HG02852 (cell line): ENCODE results near the gene AHSA1.

ENCODE experiments used
- ATAC-seq: cut with Tn5 transposase; IDR thresholded peaks from one replicate; pipeline ENCODE4 v1.9.1; 2021; ENCODE audit warnings: mild to moderate bottlenecking, moderate library complexity; ENCODE audit not compliant: unreplicated experiment

Gene AHSA1

GRCh38 chr14:77470224-77470870, 12.5 kb downstream of the AHSA1 start:
- no peak for ATAC-seq

DNA sequence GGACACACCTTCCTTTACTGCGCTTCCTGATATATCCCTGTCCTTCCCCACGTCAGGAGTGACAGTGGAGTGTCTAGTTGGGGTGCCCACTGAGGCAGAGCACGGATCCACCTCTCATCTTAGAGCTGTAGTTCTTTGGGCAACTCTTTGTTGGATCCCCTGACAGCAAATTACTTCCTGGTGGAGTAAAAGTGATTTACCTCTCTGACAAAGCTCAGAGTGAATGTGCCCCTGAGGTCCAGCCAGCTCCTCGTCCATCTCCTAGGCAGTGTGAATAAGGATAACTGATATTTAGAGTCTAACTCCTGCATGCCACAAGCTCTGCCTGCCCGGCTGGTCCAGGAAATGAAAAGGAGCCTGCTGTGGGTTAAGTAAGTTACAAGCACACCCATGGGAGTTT, 16.0 kb downstream of the AHSA1 start:
- ATAC-seq, result no peak

DNA sequence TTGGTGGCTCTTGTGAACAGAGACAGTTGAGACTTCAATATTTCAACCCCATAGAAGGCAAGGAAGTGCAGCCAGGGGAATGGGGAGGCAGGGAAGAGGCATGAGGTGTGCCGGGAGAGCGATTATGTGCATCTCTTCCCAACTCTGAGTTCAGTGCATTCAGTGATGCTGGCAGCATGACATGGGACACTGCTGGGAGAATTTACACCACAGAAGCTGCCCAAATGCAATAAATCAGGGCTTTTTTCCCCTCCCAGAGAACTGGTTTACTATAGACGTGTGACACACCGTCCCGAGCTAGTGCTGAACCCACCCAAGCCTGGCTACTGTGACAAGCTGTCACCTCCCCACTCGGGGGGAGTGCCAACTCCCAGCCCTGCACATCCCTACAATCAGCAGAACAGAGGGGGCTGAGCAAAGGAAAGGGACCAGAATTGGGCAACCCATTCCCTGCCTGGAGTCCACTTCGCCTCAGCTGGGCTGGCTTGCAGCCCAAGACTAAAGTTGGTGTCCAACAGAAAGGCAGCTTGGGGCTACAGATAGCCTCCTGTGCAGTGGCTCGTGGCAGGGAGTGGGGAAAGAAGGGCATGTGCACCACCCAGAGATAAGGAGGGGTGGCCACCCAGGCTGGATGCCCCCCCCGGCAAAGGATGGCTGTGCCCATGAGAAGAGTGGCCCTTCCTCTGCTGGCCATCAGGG, 16.7 kb downstream of the AHSA1 start:
- no peak for ATAC-seq

DNA sequence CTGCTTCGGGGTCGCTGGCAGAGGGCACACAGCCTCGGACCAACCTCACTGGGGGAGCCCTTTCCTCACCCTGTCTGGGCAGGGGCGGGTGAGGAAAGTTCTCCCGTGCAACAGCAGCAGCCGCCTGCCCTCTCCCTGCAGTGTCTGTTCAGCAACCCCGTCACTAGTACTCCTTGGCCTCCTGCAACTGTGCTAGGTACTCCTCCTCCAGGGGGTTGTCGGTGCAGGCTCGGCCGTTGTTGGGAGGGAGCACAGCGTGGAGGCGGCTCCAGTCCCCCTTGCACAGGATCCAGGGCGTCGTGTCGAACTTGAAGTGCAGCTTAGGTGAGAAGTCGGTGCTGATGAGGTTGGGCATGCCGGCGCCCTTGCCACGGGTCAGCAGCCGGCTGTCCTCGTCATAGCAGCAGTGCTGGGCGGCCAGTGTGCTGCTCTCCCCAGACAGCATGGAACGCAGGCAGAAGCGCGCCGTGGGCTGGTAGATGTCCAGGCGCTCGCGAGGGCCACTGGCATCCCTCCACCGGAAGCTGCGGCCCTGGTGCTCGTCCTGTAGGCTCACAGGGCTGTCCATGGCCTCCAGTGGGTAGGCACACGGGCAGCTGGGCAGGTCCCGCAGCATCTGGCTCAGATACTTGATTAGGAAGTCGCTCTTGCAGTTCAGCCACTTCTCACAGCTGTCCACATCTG, 17.7 kb downstream of the AHSA1 start:
- ATAC-seq, result no peak

DNA sequence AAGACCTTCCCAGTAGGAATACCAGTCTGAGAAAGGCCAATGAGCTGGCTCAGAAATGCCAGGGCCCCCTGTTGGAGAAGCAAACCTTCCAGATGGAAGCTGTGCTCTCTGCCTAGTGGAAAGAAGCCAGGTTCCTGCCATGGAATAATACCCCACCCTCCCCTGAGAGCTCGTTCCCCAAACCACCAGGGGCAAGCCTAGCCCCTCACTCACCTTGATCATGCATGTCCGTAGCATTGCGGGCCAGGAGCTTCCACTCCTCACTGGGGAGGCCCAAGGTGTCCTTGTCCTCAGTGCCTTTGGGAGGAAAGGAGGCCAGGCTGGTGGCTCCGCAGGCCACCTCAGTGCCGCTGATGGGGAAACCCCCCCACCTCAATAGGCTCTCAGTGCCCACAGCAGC, 20.1 kb downstream of the AHSA1 start:
- ATAC-seq, result no peak

DNA sequence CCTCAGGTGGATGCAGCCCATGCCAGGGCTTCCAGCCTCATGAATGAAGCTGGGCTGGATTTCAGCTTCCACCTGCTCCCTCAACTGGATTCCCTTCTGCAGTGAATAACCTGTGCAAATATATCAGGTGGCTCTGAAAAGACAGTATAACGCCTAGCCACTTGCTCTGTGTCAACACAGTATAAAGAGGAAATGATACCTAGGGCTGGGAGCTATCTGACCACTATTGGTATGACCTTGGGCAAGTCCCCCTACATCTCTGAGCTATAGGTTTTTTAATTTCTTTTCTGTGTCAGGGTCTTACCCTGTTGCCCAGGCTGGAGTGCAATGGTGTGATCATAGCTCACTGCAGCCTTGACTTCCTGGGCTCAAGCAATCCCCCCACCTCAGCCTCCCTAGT, 20.9 kb downstream of the AHSA1 start:
- ATAC-seq, result peak; percentile 96

- no peak for ATAC-seq
These were observed 24.5 kb downstream of the AHSA1 start for GRCh38 chr14:77482422-77482821.

- no peak for ATAC-seq
These were observed 27.4 kb downstream of the AHSA1 start for GRCh38 chr14:77485256-77485655.

- ATAC-seq, result no peak
These were observed 28.2 kb downstream of the AHSA1 start for GRCh38 chr14:77485901-77486678.

GRCh38 chr14:77488558-77488957, 30.7 kb downstream of the AHSA1 start:
- no peak for ATAC-seq

DNA sequence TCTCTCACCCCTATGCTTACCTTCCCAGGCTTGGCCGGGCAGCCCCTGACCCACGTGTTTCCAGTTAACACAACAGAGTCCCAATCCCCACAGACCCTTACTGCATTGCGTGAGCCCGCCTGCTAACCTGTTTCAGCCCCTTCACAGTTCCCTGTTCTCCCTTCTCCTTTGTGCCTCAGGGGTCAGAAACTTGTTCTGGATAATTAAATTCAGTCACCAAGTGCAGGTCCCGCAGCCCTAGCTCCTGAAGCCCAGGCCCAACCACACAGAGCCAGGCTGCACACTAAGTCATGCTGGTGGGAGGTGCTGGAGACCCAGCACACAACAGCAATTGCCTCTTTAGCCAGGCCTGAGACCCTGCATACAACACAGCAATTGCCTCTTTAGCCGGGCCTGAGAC, 31.1 kb downstream of the AHSA1 start:
- ATAC-seq, result no peak

DNA sequence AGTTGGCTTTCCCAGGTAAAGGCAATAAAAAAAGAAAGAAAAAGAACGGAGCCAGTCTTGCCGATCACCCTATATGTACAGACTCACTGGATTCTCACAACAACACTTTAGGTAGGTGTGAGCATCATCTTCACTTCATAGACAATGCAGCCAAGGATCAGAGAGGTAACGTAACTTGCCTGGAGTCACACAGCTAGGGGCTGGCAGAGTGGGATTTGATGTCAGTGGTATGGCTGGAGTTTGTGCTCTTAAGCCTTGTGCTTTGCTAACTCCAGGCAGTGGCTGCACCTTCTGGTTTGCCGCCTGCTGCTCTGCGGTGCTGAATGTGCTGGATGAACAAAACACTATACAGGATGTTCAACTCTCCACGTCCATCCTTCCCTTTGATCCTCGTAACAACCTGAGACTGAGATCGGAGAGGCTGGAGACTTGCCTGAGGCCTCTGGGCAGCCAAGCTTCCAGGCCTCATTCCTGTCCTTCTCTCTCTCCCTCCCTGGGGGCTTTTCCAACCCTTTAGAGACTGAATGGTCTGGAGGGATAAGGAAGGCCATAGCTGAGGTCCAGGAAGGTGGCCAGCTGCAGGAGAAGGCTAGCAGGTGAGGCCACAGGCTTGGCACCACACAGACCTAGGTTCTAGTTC, 32.6 kb downstream of the AHSA1 start:
- no peak for ATAC-seq

- ATAC-seq, result no peak
These were observed 33.2 kb downstream of the AHSA1 start for GRCh38 chr14:77491056-77491455.

- no peak for ATAC-seq
These were observed 37.4 kb downstream of the AHSA1 start for GRCh38 chr14:77495334-77495733.

DNA sequence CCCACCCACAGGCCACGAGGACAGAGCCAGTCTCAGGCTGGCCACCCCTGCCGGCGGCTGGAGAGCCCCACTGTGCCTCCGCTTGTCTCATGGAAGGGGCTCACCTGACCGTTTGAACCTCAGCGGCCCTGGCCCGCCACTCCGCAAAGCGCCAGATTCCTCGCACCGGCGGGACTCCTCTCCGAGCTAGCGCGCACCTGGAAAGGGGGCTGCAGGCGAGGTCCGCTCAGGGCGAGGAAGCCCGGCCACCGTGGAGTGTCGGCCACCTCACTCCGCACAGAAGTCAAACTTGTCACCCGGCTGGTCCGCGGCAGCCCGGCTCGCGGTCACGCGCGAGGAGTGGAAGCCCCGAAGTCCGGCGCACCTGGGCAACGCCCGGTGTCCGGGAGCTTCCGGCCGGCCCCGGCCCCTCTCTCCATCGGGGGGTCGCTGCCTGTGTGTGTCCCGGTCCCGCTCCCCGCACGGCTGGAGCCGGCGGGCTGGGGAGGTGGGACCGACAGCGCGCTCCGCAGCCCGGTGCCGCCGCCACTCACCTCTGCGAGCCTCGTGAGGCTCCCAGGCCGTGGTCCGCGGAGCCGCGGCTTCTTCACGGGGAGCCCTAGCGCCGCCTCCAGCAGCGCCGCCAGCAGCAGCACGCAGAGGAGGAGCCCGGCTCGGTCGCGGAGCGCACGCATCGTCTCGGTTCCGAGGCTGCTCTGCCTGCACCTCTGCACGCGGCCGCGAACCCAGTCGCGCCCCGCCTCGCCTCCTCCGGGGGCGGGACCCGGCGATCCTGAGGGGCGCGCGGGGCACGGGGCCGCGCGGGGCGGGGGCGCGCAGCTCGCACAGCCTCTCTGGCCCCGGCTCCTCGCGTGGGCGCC, 40.5 kb downstream of the AHSA1 start, which contains the start of gene ISM2:
ISM2 (minus strand) TSS at position 697 of the 860 bp plus-strand sequence; CDS start at position 674, 23 bp downstream.
- peak; percentile 70 for ATAC-seq

DNA sequence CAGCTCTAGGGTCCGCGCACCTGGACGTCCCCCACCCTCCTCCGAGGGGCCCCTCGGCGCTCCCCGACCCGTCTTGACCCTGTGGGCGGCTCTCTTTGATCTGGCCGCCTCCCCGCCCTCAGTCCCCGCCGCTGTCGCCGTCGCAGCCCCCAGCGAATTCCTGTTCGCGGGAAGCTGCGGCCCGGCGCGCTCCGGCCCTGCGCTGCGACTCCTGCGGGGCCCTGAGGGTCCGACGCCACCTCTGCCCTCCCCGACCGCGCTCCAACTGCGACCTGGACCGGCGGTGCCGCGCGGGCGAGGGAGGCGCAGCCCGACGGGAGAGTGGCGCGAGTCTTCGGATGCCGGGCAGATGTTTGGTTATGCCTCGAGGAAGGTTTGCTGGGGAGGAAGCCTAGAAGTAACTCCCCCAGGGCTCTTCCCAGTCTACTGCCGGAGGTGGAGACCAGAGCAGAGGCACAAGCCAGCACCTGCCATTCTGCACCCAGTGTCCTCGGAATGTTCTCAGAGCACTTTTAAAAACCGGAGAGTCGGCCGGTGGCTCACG, 41.2 kb downstream of the AHSA1 start:
- peak; percentile 36 for ATAC-seq

GRCh38 chr14:77502109-77502782, 44.4 kb downstream of the AHSA1 start:
- ATAC-seq, result no peak

DNA sequence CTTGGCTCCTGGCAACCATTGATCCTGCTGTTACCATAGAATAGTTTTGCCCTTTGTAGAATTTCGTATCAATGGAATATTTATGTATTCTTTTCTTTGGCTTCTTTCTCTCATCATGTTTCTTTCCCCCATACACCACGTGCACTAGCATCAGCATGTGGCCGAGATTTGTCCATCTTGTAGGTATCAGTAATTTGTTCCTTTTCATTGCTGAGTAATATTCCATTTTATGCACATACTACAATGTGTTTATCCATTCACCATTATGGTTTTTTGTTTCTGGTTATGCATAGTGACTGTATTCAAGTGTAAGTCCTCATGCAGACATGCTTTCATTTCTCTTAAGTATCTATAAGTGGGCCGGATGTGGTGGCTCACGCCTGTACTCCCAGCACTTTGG, 45.2 kb downstream of the AHSA1 start:
- no peak for ATAC-seq

DNA sequence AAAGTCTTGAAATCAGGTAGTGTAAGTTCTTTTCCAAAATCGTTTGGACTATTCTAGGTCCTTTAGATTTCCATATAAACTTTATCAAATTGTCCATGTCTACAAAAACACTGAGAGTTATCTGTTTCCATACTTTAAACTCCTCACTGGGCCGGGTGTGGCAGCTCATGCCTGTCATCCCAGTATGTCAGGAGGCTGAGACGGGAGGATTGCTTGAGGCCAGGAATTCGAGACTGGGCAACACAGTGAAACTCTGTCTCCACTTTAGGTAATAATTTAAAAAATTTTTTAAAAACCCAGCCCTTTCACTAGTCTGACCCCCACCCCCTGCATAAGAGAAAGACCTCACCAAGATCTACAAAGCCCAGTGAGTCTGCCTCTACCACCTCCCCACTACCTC, 47.1 kb downstream of the AHSA1 start:
- ATAC-seq, result no peak
